Measurements from ENCODE around the gene EHMT1. TPM values are rescaled to one million over a fixed set of nuclear protein-coding genes. Genes with fewer than 3 reads are reported as not detected.
A peak's percentile ranks its signal among the peaks of the same experiment; 100 is the strongest.

EHMT1 gene
- total and polyA plus RNA-seq, 2 donors (not counting 1 experiment from before 2014, with no cell fraction given), result 101 to 394 TPM

GRCh38 chr9:137788561-137789294, 169.9 kb downstream of the EHMT1 start:
- H3K27ac Mint-ChIP-seq, result peak overlapping the region; percentile 15
- no peaks in the 10 kb centered on the region for H3K27me3 Mint-ChIP-seq
- peaks cover 10% of the 10 kb centered on the region for H3K4me1 Mint-ChIP-seq
- 92% methylated on average over 59 of the region's 59 CpGs for WGBS (ENCODE audit: insufficient coverage)
- H3K9me3 Mint-ChIP-seq (ENCODE audit: insufficient read depth), result no peaks in the 10 kb centered on the region
- TF ChIP-seq, protein P1, sequence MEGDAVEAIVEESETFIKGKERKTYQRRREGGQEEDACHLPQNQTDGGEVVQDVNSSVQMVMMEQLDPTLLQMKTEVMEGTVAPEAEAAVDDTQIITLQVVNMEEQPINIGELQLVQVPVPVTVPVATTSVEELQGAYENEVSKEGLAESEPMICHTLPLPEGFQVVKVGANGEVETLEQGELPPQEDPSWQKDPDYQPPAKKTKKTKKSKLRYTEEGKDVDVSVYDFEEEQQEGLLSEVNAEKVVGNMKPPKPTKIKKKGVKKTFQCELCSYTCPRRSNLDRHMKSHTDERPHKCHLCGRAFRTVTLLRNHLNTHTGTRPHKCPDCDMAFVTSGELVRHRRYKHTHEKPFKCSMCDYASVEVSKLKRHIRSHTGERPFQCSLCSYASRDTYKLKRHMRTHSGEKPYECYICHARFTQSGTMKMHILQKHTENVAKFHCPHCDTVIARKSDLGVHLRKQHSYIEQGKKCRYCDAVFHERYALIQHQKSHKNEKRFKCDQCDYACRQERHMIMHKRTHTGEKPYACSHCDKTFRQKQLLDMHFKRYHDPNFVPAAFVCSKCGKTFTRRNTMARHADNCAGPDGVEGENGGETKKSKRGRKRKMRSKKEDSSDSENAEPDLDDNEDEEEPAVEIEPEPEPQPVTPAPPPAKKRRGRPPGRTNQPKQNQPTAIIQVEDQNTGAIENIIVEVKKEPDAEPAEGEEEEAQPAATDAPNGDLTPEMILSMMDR (IDR thresholded peaks at IDR 0.05), result no peak
- no peak for TF ChIP-seq EZH2 (IDR thresholded peaks at IDR 0.05; ENCODE audit: borderline replicate concordance, insufficient read depth, low read depth, low read length, poor library complexity, severe bottlenecking)
- ChIA-PET CTCF (no interaction called here), POLR2A (no interaction called here)
- ATAC-seq (ENCODE audit: low read depth) (peak; percentile 31), DNase-seq (no peak)
- peaks cover 34% of the 10 kb centered on the region for H3K79me2 ChIP-seq (ENCODE audit: control insufficient read depth, insufficient read depth, low read length)
- no peaks in the 10 kb centered on the region for H3K27me3 ChIP-seq (replicated peaks in 1 of 4; ENCODE audit: control extremely low read depth in 1 of 4, control insufficient read depth in 3 of 4, insufficient read depth in 4 of 4, low read length in 3 of 4)
- H3K27ac ChIP-seq (ENCODE audit: low read length in 2 of 2), result no peak overlapping the region
- intact Hi-C loops (cut with micrococcal nuclease), result no loop called here
- no peak overlapping the region for H3K4me3 ChIP-seq (ENCODE audit: control extremely low read depth in 1 of 5, extremely low read depth in 1 of 5, insufficient read depth in 1 of 5, low read depth in 2 of 5, low read length in 4 of 5)
- peaks cover 33% of the 10 kb centered on the region for H4K20me1 ChIP-seq (ENCODE audit: control insufficient read depth, insufficient read depth, low read length, poor library complexity, severe bottlenecking)
- no peak overlapping the region for H3K4me2 ChIP-seq (replicated peaks; ENCODE audit: low read depth, low read length, poor library complexity, severe bottlenecking)
- no peak overlapping the region for H3K4me3 Mint-ChIP-seq
- H3K9ac ChIP-seq (ENCODE audit: low read length), result no peak overlapping the region
- peaks cover 0 to 11% (median 0%) of the 10 kb centered on the region in 3 donors for H3K9me3 ChIP-seq (ENCODE audit: control extremely low read depth in 1 of 3, control insufficient read depth in 2 of 3, insufficient read depth in 1 of 3, low read length in 2 of 3)
- peaks cover 0 to 3% of the 10 kb centered on the region in 2 donors for H3K4me1 ChIP-seq (ENCODE audit: control insufficient read depth in 2 of 2, insufficient read depth in 2 of 2, low read length in 2 of 2)
- no peak overlapping the region for H2AFZ ChIP-seq (ENCODE audit: insufficient read depth, low read depth, low read length, poor library complexity, severe bottlenecking)
- peaks cover 10 to 79% of the 10 kb centered on the region in 2 experiments for H3K36me3 ChIP-seq (replicated peaks in 1 of 2; ENCODE audit: control extremely low read depth in 1 of 2, control insufficient read depth in 1 of 2, extremely low read depth in 1 of 2, insufficient read depth in 2 of 2, low read length in 1 of 2)

DNA sequence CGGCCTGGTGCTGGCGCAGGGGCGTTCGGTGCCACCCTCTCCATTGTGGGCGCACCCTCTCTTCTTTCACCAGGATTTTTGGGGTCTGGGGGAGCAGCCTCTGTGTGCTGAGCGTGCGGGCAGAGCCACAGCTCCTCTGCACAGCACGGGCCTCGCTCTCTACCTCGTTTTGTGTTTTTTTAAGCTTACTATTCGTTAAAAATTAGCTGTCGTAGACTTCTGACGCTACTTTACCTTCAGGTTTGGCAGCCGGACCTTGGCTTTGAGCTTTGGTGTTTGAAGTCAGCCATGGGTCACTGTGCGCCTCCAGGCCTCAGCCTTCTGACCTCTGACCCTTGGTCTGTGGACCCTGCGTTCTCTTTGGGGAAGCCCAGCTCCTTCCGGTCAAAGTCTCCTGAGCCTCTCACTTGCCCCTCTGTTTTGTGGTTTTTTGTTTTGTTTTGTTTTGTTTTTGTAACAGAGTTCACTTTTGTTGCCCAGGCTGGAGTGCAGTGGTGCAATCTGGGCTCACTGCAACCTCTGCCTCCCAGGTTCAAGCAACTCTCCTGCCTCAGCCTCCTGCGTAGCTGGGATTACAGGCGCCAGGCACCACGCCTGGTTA, 170.6 kb downstream of the EHMT1 start:
- H3K36me3 ChIP-seq (replicated peaks in 1 of 2; ENCODE audit: control extremely low read depth in 1 of 2, control insufficient read depth in 1 of 2, extremely low read depth in 1 of 2, insufficient read depth in 2 of 2, low read length in 1 of 2), result peaks cover 10 to 80% of the 10 kb centered on the region in 2 experiments

More for the DNA sequence above, 170.6 kb downstream of the EHMT1 start:
- peaks cover 27% of the 10 kb centered on the region for H3K79me2 ChIP-seq (ENCODE audit: control insufficient read depth, insufficient read depth, low read length)
- peaks cover 10% of the 10 kb centered on the region for H3K4me1 Mint-ChIP-seq
- H2AFZ ChIP-seq (ENCODE audit: insufficient read depth, low read depth, low read length, poor library complexity, severe bottlenecking), result no peak overlapping the region
- no peak overlapping the region for H3K27ac ChIP-seq (ENCODE audit: low read length in 2 of 2)
- peak overlapping the region; percentile 37 for H3K27ac Mint-ChIP-seq
- H3K4me2 ChIP-seq (replicated peaks; ENCODE audit: low read depth, low read length, poor library complexity, severe bottlenecking), result peak overlapping the region; percentile 24
- 94% methylated on average over 13 of the region's 20 CpGs for WGBS (ENCODE audit: insufficient coverage)
- no peak overlapping the region for H3K4me3 Mint-ChIP-seq
- H3K27me3 ChIP-seq (replicated peaks in 1 of 4; ENCODE audit: control extremely low read depth in 1 of 4, control insufficient read depth in 3 of 4, insufficient read depth in 4 of 4, low read length in 3 of 4), result no peaks in the 10 kb centered on the region
- no peak overlapping the region for H3K4me3 ChIP-seq (ENCODE audit: control extremely low read depth in 1 of 5, extremely low read depth in 1 of 5, insufficient read depth in 1 of 5, low read depth in 2 of 5, low read length in 4 of 5)
- intact Hi-C loops (cut with micrococcal nuclease), result no loop called here
- no peaks in the 10 kb centered on the region for H3K27me3 Mint-ChIP-seq
- ChIA-PET POLR2A (no interaction called here), CTCF (no interaction called here)
- H4K20me1 ChIP-seq (ENCODE audit: control insufficient read depth, insufficient read depth, low read length, poor library complexity, severe bottlenecking), result peaks cover 31% of the 10 kb centered on the region
- DNase-seq (no peak), ATAC-seq (ENCODE audit: low read depth) (no peak)
- H3K9me3 Mint-ChIP-seq (ENCODE audit: insufficient read depth), result no peaks in the 10 kb centered on the region
- no peak for TF ChIP-seq EZH2 (IDR thresholded peaks at IDR 0.05; ENCODE audit: borderline replicate concordance, insufficient read depth, low read depth, low read length, poor library complexity, severe bottlenecking)
- TF ChIP-seq, protein P1 (IDR thresholded peaks at IDR 0.05), result no peak
- H3K4me1 ChIP-seq (ENCODE audit: control insufficient read depth in 2 of 2, insufficient read depth in 2 of 2, low read length in 2 of 2), result peaks cover 0 to 3% of the 10 kb centered on the region in 2 donors
- peaks cover 0 to 11% (median 0%) of the 10 kb centered on the region in 3 donors for H3K9me3 ChIP-seq (ENCODE audit: control extremely low read depth in 1 of 3, control insufficient read depth in 2 of 3, insufficient read depth in 1 of 3, low read length in 2 of 3)
- H3K9ac ChIP-seq (ENCODE audit: low read length), result no peak overlapping the region
